Renal cortex interstitium (tissue), 15 donors: ENCODE measurements around the gene SMO. TPM values are rescaled to one million over a fixed set of nuclear protein-coding genes. Genes with fewer than 3 reads are reported as not detected.

Experiments
- DNase-seq, 11 donors: peaks; one replicate each; pipeline ENCODE4 v3.0.0-alpha.2; 2013; ENCODE audit warnings: low read depth in 9 of 11, low spot score in 4 of 11; ENCODE audit errors: extremely low read depth in 1 of 11
- long read RNA-seq, 16 experiments: transcript quantifications; one replicate each; lab custom pipeline, GENCODE V29; 2026
- polyA plus RNA-seq, 3 donors: library from polyadenylated mRNA; unstranded; fragments of 120-200 nt; gene quantifications; one replicate each; pipeline ENCODE4 v1.2.1, GENCODE V29; 2013; ENCODE audit not compliant: insufficient read length in 3 of 3

SMO gene
- polyA plus RNA-seq, result 100 to 1,000 TPM in 2 of 3 donors, 10 to 100 TPM in 1; 97.2 to 121 (median 106) TPM
- long read RNA-seq, donor 1, transcript SMO-201 (12 exons, 3,738 nt), result major isoform, 6 of 6 reads
- long read RNA-seq, donor 1, partial matches to known transcripts, result 0 of 6 reads
- long read RNA-seq, donor 1, other reads (novel, unspliced or antisense), result 0 of 6 reads
- long read RNA-seq, donor 2, partial matches to known transcripts, result 0 of 2 reads
- long read RNA-seq, donor 2, other reads (novel, unspliced or antisense), result 0 of 2 reads
- long read RNA-seq, donor 3, partial matches to known transcripts, result 0 of 4 reads
- long read RNA-seq, donor 3, other reads (novel, unspliced or antisense), result 0 of 4 reads
- long read RNA-seq, donor 4, transcript SMO-201 (12 exons, 3,738 nt), result major isoform, 11 of 11 reads
- long read RNA-seq, donor 4, partial matches to known transcripts, result 0 of 11 reads
- long read RNA-seq, donor 4, other reads (novel, unspliced or antisense), result 0 of 11 reads
- long read RNA-seq, donor 5, result 0 reads
- long read RNA-seq, donor 6, transcript SMO-201 (12 exons, 3,738 nt), result major isoform, 5 of 25 reads
- long read RNA-seq, donor 6, partial matches to known transcripts, result 19 of 25 reads
- long read RNA-seq, donor 6, other reads (novel, unspliced or antisense), result 0 of 25 reads
- long read RNA-seq, donor 7, transcript SMO-201 (12 exons, 3,738 nt), result major isoform, 7 of 7 reads
- long read RNA-seq, donor 7, partial matches to known transcripts, result 0 of 7 reads
- long read RNA-seq, donor 7, other reads (novel, unspliced or antisense), result 0 of 7 reads
- long read RNA-seq, donor 8, result 0 reads
- long read RNA-seq, donor 9, transcript SMO-201 (12 exons, 3,738 nt), result major isoform, 9 of 9 reads
- long read RNA-seq, donor 9, partial matches to known transcripts, result 0 of 9 reads
- long read RNA-seq, donor 9, other reads (novel, unspliced or antisense), result 0 of 9 reads
- long read RNA-seq, donor 10, partial matches to known transcripts, result 0 of 2 reads
- long read RNA-seq, donor 10, other reads (novel, unspliced or antisense), result 0 of 2 reads
- long read RNA-seq, donor 11, transcript SMO-201 (12 exons, 3,738 nt), result major isoform, 9 of 14 reads
- long read RNA-seq, donor 11, partial matches to known transcripts, result 5 of 14 reads
- long read RNA-seq, donor 11, other reads (novel, unspliced or antisense), result 0 of 14 reads
- long read RNA-seq, donor 12, partial matches to known transcripts, result 0 of 3 reads
- long read RNA-seq, donor 12, other reads (novel, unspliced or antisense), result 0 of 3 reads
- long read RNA-seq, donor 13, result 0 reads
- long read RNA-seq, donor 14, transcript SMO-201 (12 exons, 3,738 nt), result major isoform, 5 of 6 reads
- long read RNA-seq, donor 14, partial matches to known transcripts, result 0 of 6 reads
- long read RNA-seq, donor 14, other reads (novel, unspliced or antisense), result 0 of 6 reads
- long read RNA-seq, donor 15, partial matches to known transcripts, result 0 of 2 reads
- long read RNA-seq, donor 15, other reads (novel, unspliced or antisense), result 0 of 2 reads
- long read RNA-seq, donor 16, transcript SMO-201 (12 exons, 3,738 nt), result major isoform, 28 of 39 reads
- long read RNA-seq, donor 16, partial matches to known transcripts, result 11 of 39 reads
- long read RNA-seq, donor 16, other reads (novel, unspliced or antisense), result 0 of 39 reads

GRCh38 chr7:129188372-129188891 is at the start of gene SMO:
Gene SMO (plus strand): TSS chr7:129188633. CDS start chr7:129189152, 519 bp downstream.
- DNase-seq, result peak; percentile 69 to 93 (median 83)

- DNase-seq, result no peak
Measured at GRCh38 chr7:129143724-129144094, 44.7 kb upstream of the SMO start.

DNA sequence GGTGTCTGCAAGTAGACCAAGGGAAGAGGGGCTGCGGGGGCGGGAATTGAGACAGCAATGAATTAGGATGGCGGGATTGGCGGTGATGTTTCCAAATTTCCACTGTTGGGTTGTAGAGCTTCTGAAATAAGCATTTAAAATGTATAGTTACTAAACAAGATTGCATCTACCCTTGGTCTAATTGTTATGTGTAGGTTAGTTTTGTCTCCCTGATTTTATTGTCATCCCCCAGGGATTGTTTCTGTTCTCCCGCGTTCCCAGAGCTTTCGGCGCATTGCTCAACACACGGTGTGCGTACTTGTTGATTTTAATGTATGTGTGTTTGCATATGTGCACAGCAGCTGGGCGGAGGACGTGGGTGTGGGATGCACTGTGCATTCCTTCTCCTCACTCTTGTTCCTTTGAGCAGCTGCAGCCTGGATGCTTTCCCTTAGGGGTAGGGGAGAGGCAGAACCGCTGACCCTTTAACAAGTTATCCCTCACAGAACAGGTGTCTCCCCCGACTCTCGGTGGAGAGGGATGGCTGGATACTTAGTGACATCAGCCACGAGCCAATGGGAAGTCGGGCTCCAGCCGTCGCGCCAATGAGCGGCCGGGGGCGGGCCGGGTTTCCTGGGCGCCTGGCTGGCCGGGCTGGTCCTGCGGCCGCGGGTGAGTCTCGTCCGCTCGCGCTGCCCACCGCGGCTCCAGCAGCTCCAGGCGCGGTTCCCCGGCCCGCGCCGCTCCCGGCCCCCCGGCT is 44.2 kb upstream of the SMO start, which contains the start of gene TSPAN33:
TSS of gene TSPAN33 (plus strand) at position 613 of the 739 bp plus-strand sequence. CDS start 274 bp downstream, outside the sequence.
- DNase-seq, result peak in 9 of 11 donors; percentile 52 to 80 (median 66)

DNA sequence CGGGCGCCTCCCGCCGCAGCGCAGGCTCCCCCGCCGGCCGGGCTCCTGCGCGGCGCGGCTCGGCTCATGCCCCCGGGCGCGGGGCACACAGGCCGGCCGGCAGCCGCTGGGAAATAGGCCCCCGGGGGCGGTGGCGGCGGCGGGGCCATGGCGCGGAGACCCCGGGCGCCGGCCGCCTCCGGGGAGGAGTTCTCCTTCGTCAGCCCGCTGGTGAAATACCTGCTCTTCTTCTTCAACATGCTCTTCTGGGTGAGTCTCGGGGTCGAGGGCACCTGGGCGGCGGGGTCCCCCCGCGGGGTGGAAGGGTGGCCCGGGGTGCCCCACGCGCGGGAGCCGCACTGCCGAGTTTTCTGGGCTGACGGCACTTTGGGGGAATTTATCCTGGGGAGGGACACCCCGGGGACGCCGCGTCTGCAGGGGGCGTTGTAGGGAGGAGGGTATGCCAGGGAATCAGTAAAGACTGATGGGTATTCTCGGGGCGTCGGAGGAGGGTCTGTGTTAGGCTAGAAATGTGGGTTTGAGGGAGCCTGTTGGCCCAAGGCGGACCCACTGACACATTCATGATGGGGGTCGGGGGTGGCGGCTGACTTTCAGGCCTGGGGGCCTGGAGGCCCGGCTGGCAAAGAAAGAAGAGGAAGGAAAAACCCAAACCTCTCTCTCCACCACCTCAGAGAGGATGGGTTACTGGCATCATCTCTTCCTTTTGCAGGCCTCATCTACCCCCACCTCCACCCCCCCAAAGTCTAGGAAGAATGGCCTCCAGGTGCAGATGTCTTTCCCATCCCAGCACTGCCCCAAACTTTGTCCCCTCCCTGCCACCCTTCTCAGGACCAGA is 43.4 kb upstream of the SMO start:
- DNase-seq, result no peak

- DNase-seq, result no peak
Measured at GRCh38 chr7:129146237-129146979, 42.0 kb upstream of the SMO start.

GRCh38 chr7:129147731-129148130 is 40.7 kb upstream of the SMO start:
- DNase-seq, result no peak

DNA sequence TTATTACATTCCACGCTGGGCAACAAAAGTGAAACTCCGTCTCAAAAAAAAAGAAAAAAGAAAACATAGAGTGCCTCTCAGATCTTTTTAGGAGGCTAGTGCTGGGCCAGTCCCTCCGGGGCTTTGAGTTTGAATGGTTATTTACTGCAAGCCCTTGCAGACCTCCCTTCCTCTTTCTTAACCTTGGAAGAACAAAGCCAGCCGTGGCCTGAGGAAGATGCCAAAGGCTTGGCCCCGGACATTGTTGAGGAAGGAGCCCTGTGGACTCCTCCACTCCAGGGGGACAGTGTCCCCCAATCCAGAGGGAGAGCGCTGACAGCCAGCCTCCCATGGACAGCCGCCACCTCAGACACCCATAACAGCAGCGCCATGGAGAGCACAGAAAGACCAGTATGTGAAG is 38.9 kb upstream of the SMO start:
- no peak for DNase-seq

DNA sequence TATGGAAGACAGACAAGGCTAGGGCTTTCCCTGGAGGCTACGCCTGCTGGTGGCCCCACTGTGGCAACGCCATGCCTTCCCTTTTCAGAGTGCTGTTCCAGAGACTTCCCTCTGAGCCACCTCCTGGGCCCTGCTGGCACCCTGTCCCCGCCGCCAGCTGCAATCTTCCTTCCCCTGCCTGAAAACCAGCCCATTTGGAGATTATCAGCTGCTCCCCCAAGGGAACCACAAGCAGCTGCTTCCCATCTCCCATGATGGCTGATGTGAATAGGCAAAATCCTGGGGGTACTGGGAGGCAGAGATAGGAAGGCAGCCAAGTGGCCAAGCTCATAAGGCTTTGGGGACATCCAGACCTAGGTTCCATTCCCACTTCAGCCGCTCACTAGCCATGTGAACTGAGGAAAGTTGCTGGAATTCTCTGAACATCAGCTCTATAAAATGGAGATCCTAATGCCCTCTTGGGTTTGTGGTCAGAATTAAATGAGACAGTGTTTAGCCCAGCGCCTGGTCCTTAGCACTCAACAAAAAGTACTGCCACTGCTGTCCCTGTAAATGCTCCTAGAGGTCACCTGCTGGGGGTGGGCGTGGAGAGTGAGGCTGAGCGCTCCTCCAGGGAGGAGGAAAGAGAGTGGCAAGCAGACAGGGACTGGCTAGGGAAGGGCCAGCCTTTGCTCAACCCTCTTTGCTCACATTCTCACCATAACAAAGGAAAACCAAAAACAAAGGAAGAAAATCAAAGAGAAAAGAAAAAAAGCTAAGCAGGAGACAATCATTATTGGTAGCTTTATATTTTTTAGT is 38.0 kb upstream of the SMO start:
- no peak for DNase-seq

- no peak for DNase-seq
Measured at GRCh38 chr7:129157651-129158050, 30.8 kb upstream of the SMO start.

- no peak for DNase-seq
Measured at GRCh38 chr7:129159539-129159938, 28.9 kb upstream of the SMO start.

DNA sequence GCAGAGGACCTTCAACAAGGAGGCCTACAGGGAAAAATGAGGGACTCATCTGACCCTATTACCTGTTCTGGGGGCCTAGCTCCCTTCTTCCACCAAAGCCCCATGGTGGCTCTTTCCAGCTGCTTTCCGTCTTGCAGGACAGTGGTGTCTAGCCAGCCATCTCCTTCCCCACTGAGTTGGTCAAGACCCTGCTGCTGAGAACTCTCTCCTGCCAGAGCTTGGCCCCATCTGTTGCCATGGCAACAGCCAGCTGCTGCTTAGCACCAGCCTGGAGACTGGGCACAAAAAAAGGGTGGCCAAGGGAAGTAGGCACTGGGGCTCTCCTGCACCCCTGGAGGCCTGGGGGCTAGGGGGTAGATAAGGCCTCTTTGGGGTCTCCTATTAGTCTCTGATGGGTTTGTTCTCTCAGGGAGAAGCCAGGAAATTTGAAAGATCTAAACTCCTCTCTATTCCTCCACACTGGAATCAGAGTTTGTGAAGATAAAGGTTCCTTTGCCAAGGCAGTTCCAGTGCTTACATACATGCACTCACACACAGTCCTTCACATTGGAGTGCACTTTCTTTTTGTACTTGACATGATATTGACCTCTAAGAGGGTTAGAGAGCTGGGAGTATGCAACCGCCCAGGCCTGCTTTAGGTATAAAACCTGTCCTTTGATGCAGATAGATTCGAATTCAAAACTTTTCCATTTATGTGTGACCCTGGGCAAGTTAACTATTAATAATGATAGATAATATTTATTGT is 28.1 kb upstream of the SMO start:
- DNase-seq, result no peak

- DNase-seq, result no peak
Measured at GRCh38 chr7:129161524-129162225, 26.8 kb upstream of the SMO start.

GRCh38 chr7:129162732-129163131 is 25.7 kb upstream of the SMO start:
- no peak for DNase-seq
